CD14-positive monocyte (primary cell): Measurements from ENCODE around the gene RINL. TPM values are rescaled to one million over a fixed set of nuclear protein-coding genes. Genes with fewer than 3 reads are reported as not detected.

Experiments
- DNase-seq, 3 donors: peaks; one replicate each; pipeline ENCODE4 v3.0.0-alpha.2; 2011 to 2022
- H2AFZ ChIP-seq: 2 replicates; pipeline ENCODE4 v1.6.0; 2012; ENCODE audit warnings: mild to moderate bottlenecking, low read depth, low read length, inconsistent platforms; ENCODE audit not compliant: insufficient read depth, poor library complexity, severe bottlenecking
- H3K27ac ChIP-seq, 2 donors: 1 replicate in 1 of 2; 2 replicates in 1 of 2; pipeline ENCODE4 v1.5.1; 2012 to 2013; ENCODE audit warnings: low read length in 2 of 2, control low read depth in 1 of 2, inconsistent platforms in 1 of 2, low read depth in 1 of 2, mild to moderate bottlenecking in 1 of 2
- H3K27me3 ChIP-seq, 2 donors: one replicate each; pipeline versions ENCODE4 v1.6.0 to v1.6.1; 2011 to 2013; ENCODE audit warnings: low read length in 2 of 2; ENCODE audit not compliant: control insufficient read depth in 2 of 2, insufficient read depth in 2 of 2
- H3K36me3 ChIP-seq, 2 donors: replicated peaks in 1 of 2; 1 replicate in 1 of 2; 2 replicates in 1 of 2; pipeline versions ENCODE4 v1.5.1 to v1.6.1; 2012 to 2013; ENCODE audit warnings: low read length in 2 of 2, control low read depth in 1 of 2, inconsistent platforms in 1 of 2, mild to moderate bottlenecking in 1 of 2; ENCODE audit not compliant: insufficient read depth in 2 of 2, control insufficient read depth in 1 of 2
- H3K4me1 ChIP-seq, 2 donors: 1 replicate in 1 of 2; 2 replicates in 1 of 2; pipeline versions ENCODE4 v1.5.1 to v1.6.1; 2012 to 2013; ENCODE audit warnings: low read length in 2 of 2, control low read depth in 1 of 2, inconsistent platforms in 1 of 2, mild to moderate bottlenecking in 1 of 2, moderate library complexity in 1 of 2; ENCODE audit not compliant: insufficient read depth in 2 of 2, control insufficient read depth in 1 of 2
- H3K4me2 ChIP-seq: replicated peaks from 2 replicates; pipeline ENCODE3; 2012; ENCODE audit warnings: low read length, moderate library complexity, mild to moderate bottlenecking; ENCODE audit not compliant: poor library complexity, severe bottlenecking; ENCODE audit errors: extremely low read depth
- H3K4me3 ChIP-seq, 3 experiments: fragments of 200-600 bp in 1 of 3; sonication (generic) in 1 of 3; replicated peaks in 1 of 3; 1 replicate in 2 of 3; 2 replicates in 1 of 3; pipeline ENCODE4 v1.5.1; 2011 to 2013; ENCODE audit warnings: low read length in 3 of 3, mild to moderate bottlenecking in 3 of 3, control low read depth in 2 of 3, low read depth in 2 of 3, inconsistent platforms in 1 of 3, moderate library complexity in 1 of 3
- H3K79me2 ChIP-seq: 2 replicates; pipeline ENCODE4 v1.6.0; 2012; ENCODE audit warnings: mild to moderate bottlenecking, control low read depth, inconsistent platforms, low read length, moderate library complexity; ENCODE audit not compliant: insufficient read depth
- H3K9ac ChIP-seq: 2 replicates; pipeline ENCODE4 v1.6.0; 2017; ENCODE audit warnings: low read length, mild to moderate bottlenecking; ENCODE audit not compliant: insufficient read depth, poor library complexity, severe bottlenecking
- H3K9me3 ChIP-seq, 2 donors: replicated peaks in 1 of 2; 1 replicate in 1 of 2; 2 replicates in 1 of 2; pipeline versions ENCODE4 v1.5.1 to v1.6.1; 2012 to 2013; ENCODE audit warnings: low read length in 2 of 2, control low read depth in 1 of 2; ENCODE audit not compliant: control insufficient read depth in 1 of 2, insufficient read depth in 1 of 2
- H4K20me1 ChIP-seq: 2 replicates; pipeline ENCODE4 v1.6.0; 2012; ENCODE audit warnings: mild to moderate bottlenecking, low read length, control low read depth, moderate library complexity; ENCODE audit not compliant: insufficient read depth
- H3K27ac Mint-ChIP-seq, 7 donors: one replicate each; pipeline ENCODE4 v1.8.0; 2020; ENCODE audit warnings: mild to moderate bottlenecking in 7 of 7, mixed read lengths in 7 of 7, moderate library complexity in 6 of 7, inconsistent platforms in 2 of 7
- H3K27me3 Mint-ChIP-seq, 3 donors: one replicate each; pipeline ENCODE4 v1.8.0; 2021 to 2022; ENCODE audit warnings: low read depth in 3 of 3, mild to moderate bottlenecking in 3 of 3, mixed read lengths in 3 of 3, moderate library complexity in 3 of 3, inconsistent platforms in 1 of 3
- H3K36me3 Mint-ChIP-seq, 2 donors: one replicate each; pipeline ENCODE4 v1.8.0; 2020; ENCODE audit warnings: mixed read lengths in 2 of 2, inconsistent platforms in 1 of 2, mild to moderate bottlenecking in 1 of 2
- H3K4me1 Mint-ChIP-seq: one replicate; pipeline ENCODE4 v1.8.0; 2020; ENCODE audit warnings: mild to moderate bottlenecking, mixed read lengths
- H3K4me3 Mint-ChIP-seq, 2 donors: one replicate each; pipeline ENCODE4 v1.8.0; 2020; ENCODE audit warnings: mild to moderate bottlenecking in 2 of 2, mixed read lengths in 2 of 2, moderate library complexity in 1 of 2
- H3K9me3 Mint-ChIP-seq, 7 donors: one replicate each; pipeline ENCODE4 v1.8.0; 2020 to 2022; ENCODE audit warnings: mixed read lengths in 7 of 7, mild to moderate bottlenecking in 6 of 7, moderate library complexity in 6 of 7, inconsistent platforms in 2 of 7
- WGBS: methylation state at CpG from one replicate; pipeline ENCODE4 v1.1.5; 2013; ENCODE audit warnings: missing lambda C conversion rate; ENCODE audit not compliant: insufficient coverage; 5-methylcytosine and 5-hydroxymethylcytosine counted together
- intact Hi-C, 2 donors: fragments of 100-400 bp; cut with micrococcal nuclease; formaldehyde crosslinking; loops; one replicate each; pipeline versions ENCODE4 v1.15.0 to v1.15.1; 2023
- polyA plus RNA-seq, 3 donors: library from polyadenylated mRNA; depleted of rRNA in 1 of 3; unstranded in 2 of 3; stranded (reverse) in 1 of 3; fragments of 300-500 nt in 2 of 3; fragments of >200 nt in 1 of 3; fragmentation: Illumina TruSeq in 2 of 3; gene quantifications; 1 replicate in 2 of 3; 2 replicates in 1 of 3; pipeline ENCODE4 v1.2.3, GENCODE V29; 2012 to 2021
- TF ChIP-seq, protein P1 (sequence below): fragments of 200-600 bp; IDR thresholded peaks from one replicate; pipeline ENCODE4 v1.8.0; 2022; ENCODE audit warnings: antibody characterized with exemption, mild to moderate bottlenecking

The RINL gene
- polyA plus RNA-seq, 3 donors: 4.1 to 13.5 (median 7.2) TPM

DNA sequence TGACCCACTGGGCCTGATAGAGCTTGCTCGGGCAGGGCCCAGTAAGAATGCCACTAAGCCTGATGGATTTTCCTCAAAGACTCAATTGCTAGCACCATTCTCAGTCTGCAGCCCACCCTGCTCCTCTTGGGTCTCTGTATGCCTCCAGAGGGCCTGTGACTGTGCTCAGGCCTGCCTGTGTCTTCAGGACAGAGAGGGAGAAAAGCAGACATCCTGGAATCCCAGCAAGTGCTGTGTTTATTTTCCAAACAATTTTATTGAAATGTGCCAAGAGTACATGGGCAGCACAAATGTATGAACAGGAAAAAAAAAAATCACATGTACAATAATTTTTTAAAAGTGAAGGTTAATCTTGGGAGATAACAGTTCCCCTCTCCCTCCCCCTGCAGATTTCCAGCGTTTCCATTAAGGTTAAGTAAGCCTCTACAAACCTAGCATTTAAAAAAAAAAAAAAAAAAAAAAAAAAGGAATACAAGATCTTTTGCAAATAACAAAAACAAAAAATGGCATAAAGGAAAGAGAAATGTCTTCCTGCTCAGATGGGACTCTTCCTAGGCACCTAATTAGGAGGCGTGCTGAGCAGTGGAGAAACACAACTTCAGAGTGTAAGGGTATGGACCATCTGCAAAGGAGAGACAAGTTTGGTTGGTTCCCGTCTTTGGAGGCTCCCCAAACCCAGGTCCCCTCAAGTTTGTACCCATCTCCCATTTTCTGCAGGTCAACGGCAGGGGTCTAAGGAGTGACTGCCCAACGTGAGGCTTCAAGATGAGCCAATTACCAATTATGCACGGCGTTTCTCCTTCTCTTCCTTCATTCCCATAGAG is 41.7 kb downstream of the RINL start:
- peaks cover 58 to 63% of the 10 kb centered on the region in 2 donors for H3K36me3 ChIP-seq
- Mint-ChIP-seq H3K27me3 (no peaks in the 10 kb centered on the region), H3K27ac (peak overlapping the region in 4 of 7 donors; percentile 35 to 65 (median 57)), H3K9me3 (no peaks in the 10 kb centered on the region), H3K4me3 (no peak overlapping the region), H3K4me1 (peaks cover 4% of the 10 kb centered on the region), H3K36me3 (peaks cover 54 to 62% of the 10 kb centered on the region in 2 donors)
- TF ChIP-seq, protein P1, sequence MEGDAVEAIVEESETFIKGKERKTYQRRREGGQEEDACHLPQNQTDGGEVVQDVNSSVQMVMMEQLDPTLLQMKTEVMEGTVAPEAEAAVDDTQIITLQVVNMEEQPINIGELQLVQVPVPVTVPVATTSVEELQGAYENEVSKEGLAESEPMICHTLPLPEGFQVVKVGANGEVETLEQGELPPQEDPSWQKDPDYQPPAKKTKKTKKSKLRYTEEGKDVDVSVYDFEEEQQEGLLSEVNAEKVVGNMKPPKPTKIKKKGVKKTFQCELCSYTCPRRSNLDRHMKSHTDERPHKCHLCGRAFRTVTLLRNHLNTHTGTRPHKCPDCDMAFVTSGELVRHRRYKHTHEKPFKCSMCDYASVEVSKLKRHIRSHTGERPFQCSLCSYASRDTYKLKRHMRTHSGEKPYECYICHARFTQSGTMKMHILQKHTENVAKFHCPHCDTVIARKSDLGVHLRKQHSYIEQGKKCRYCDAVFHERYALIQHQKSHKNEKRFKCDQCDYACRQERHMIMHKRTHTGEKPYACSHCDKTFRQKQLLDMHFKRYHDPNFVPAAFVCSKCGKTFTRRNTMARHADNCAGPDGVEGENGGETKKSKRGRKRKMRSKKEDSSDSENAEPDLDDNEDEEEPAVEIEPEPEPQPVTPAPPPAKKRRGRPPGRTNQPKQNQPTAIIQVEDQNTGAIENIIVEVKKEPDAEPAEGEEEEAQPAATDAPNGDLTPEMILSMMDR: no peak
- intact Hi-C loops: no loop called here
- peaks cover 5 to 9% of the 10 kb centered on the region in 2 donors for H3K4me1 ChIP-seq
- H3K9ac ChIP-seq: no peak overlapping the region
- peaks cover 13% of the 10 kb centered on the region for H3K79me2 ChIP-seq
- no peak overlapping the region for H3K4me2 ChIP-seq
- H3K27ac ChIP-seq: peak overlapping the region; percentile 1 to 8
- H3K9me3 ChIP-seq: no peaks in the 10 kb centered on the region
- H2AFZ ChIP-seq: no peak overlapping the region
- H3K4me3 ChIP-seq: no peak overlapping the region
- H3K27me3 ChIP-seq: no peaks in the 10 kb centered on the region
- 93% methylated on average over 5 of the region's 8 CpGs for WGBS
- H4K20me1 ChIP-seq: peaks cover 50% of the 10 kb centered on the region
- no peak for DNase-seq

DNA sequence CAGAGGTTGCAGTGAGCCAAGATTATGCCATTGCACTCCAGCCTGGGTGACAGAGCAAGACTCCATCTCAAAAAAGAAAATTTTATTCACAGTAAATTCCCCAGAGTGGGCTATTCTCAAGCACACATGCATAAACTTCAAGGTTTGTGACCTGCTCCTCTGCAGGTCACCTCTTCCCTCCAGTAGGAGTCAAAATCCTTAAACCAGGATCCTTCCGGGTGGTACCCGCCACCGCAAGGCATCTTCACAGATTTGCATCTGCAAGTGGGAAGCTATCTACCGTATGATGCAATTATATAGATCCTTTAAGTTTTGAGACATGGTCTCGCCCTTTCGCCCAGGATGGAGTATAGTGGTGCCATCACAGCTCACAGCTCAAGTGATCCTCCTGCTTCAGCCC is 43.5 kb downstream of the RINL start:
- Histone ChIP-seq H3K27me3 (no peaks in the 10 kb centered on the region), H3K4me2 (no peak overlapping the region), H3K9ac (no peak overlapping the region), H3K4me1 (peaks cover 22 to 26% of the 10 kb centered on the region in 2 donors), H3K36me3 (peaks cover 42 to 45% of the 10 kb centered on the region in 2 donors), H3K79me2 (peaks cover 20% of the 10 kb centered on the region), H3K4me3 (no peak overlapping the region), H2AFZ (no peak overlapping the region), H4K20me1 (peaks cover 32% of the 10 kb centered on the region), H3K27ac (no peak overlapping the region), H3K9me3 (no peaks in the 10 kb centered on the region)
- Mint-ChIP-seq H3K36me3 (peaks cover 42 to 50% of the 10 kb centered on the region in 2 donors), H3K4me3 (no peak overlapping the region), H3K27me3 (no peaks in the 10 kb centered on the region), H3K27ac (no peak overlapping the region), H3K9me3 (no peaks in the 10 kb centered on the region), H3K4me1 (peaks cover 21% of the 10 kb centered on the region)
- TF ChIP-seq, protein P1: no peak
- WGBS: 96% methylated on average over 3 of the region's 6 CpGs
- DNase-seq: no peak
- intact Hi-C loops: loop anchor here in 1 of 2 donors (5.0 kb wide), 1 partner anchor 63 kb away; the partner anchor contains the start of genes NFKBIB and SIRT2
